ENCODE data around the gene EML3. TPM values are rescaled to one million over a fixed set of nuclear protein-coding genes. Genes with fewer than 3 reads are reported as not detected.

Gene EML3
- polyA plus RNA-seq, 1 donor from 2014 or later: 0.38 TPM

DNA sequence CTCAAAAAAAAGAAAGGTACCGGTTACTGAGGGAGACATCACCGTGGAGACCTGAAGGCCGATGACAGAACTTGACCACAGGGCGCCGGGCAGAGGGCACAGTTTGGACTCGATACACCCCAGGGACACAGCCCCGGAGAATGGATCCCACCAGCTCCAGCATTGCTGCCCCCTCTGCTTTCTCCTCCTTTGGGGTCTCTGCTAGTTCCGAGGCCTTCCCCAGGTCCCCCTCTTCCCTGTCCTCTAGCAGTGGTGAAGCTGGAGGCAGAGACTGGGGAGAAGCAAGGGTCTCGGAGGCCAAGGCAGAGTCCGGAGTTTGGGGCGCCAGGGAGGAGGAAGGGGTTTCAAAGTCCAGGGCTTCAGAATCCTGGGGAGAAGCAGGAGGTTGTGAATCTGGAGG lies 34.0 kb downstream of the EML3 start:
- no peak for TF ChIP-seq MXI1 (conservative IDR thresholded peaks at IDR 0.05; ENCODE audit: poor library complexity, severe bottlenecking)
- no peak for TF ChIP-seq TAF1 (IDR thresholded peaks at IDR 0.05; ENCODE audit: low read depth)
- TF ChIP-seq, protein P1, sequence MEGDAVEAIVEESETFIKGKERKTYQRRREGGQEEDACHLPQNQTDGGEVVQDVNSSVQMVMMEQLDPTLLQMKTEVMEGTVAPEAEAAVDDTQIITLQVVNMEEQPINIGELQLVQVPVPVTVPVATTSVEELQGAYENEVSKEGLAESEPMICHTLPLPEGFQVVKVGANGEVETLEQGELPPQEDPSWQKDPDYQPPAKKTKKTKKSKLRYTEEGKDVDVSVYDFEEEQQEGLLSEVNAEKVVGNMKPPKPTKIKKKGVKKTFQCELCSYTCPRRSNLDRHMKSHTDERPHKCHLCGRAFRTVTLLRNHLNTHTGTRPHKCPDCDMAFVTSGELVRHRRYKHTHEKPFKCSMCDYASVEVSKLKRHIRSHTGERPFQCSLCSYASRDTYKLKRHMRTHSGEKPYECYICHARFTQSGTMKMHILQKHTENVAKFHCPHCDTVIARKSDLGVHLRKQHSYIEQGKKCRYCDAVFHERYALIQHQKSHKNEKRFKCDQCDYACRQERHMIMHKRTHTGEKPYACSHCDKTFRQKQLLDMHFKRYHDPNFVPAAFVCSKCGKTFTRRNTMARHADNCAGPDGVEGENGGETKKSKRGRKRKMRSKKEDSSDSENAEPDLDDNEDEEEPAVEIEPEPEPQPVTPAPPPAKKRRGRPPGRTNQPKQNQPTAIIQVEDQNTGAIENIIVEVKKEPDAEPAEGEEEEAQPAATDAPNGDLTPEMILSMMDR (IDR thresholded peaks at IDR 0.05; ENCODE audit: poor library complexity, severe bottlenecking): no peak
- no peak for TF ChIP-seq POLR2AphosphoS5 (IDR thresholded peaks at IDR 0.05)
- no peak for TF ChIP-seq RAD21 (conservative IDR thresholded peaks at IDR 0.05)
- no peak for TF ChIP-seq EP300 (conservative IDR thresholded peaks at IDR 0.05; ENCODE audit: poor library complexity, severe bottlenecking)
- no peak for TF ChIP-seq SMC3 (conservative IDR thresholded peaks at IDR 0.05; ENCODE audit: poor library complexity)
- no peak for TF ChIP-seq EZH2 (IDR thresholded peaks at IDR 0.05; ENCODE audit: borderline replicate concordance, insufficient read depth, low read length, poor library complexity, severe bottlenecking)
- TF ChIP-seq REST (IDR thresholded peaks at IDR 0.05; ENCODE audit: borderline replicate concordance): no peak
- H3K36me3 ChIP-seq (ENCODE audit: insufficient read depth, low read length): no peaks in the 10 kb centered on the region
- no peak overlapping the region for H2AFZ ChIP-seq (ENCODE audit: low read depth, low read length)
- no peaks in the 10 kb centered on the region for H3K9me2 ChIP-seq (ENCODE audit: insufficient read depth, low read length)
- no peaks in the 10 kb centered on the region for H3K27me3 ChIP-seq (ENCODE audit: insufficient read depth, low read depth, low read length)
- H3F3A ChIP-seq (ENCODE audit: insufficient read depth, low read length, poor library complexity, severe bottlenecking): no peaks in the 10 kb centered on the region
- no peak overlapping the region for H3K27ac ChIP-seq (ENCODE audit: low read length)
- no peaks in the 10 kb centered on the region for H3K9me3 ChIP-seq (ENCODE audit: low read length)
- H3K9ac ChIP-seq (ENCODE audit: low read length): no peak overlapping the region
- no peak overlapping the region for H3K4me3 ChIP-seq (ENCODE audit: low read length)
- no peak overlapping the region for H3K4me2 ChIP-seq (ENCODE audit: low read length)
- H3K79me2 ChIP-seq (replicated peaks; ENCODE audit: insufficient read depth, low read length): peaks cover under 1% of the 10 kb centered on the region
- no peaks in the 10 kb centered on the region for H4K20me1 ChIP-seq (ENCODE audit: insufficient read depth)

DNA sequence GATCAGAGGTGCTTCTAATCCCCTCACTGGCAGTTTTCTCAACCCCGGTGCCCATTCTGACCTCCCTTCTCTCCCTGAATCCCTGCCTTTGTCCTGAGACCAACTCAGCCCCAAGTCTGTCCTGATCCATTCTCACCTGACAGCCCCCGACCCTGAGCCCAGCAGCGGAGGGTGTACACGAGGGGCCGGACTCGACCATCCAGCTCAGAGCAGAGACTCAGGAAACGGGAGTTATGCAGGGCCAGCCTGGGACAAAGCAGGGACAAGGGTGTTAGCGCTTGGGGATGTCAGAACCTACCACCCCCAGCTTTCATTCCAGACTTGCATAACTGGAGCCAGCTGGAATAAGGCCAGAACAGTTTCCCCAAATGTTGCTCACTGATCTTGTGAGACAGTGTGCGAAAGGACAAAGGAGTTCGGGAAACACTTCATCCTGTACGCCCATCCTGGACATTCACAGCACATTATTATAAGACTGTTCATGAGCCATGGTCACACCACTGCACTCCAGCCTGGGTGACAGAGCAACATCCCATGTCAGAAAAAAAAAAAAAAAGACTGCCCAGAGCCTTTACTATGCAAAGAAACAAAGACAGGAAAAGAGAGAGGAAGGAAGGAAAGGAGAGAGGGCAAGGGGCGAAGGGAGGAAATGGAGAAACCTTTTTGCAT lies 35.4 kb downstream of the EML3 start:
- no peak overlapping the region for H3K4me3 ChIP-seq (ENCODE audit: low read length)
- no peaks in the 10 kb centered on the region for H3K9me2 ChIP-seq (ENCODE audit: insufficient read depth, low read length)
- no peaks in the 10 kb centered on the region for H3K9me3 ChIP-seq (ENCODE audit: low read length)
- TF ChIP-seq, protein P1 (IDR thresholded peaks at IDR 0.05; ENCODE audit: poor library complexity, severe bottlenecking): no peak
- TF ChIP-seq POLR2AphosphoS5 (IDR thresholded peaks at IDR 0.05): no peak
- no peak for TF ChIP-seq EP300 (conservative IDR thresholded peaks at IDR 0.05; ENCODE audit: poor library complexity, severe bottlenecking)
- TF ChIP-seq MXI1 (conservative IDR thresholded peaks at IDR 0.05; ENCODE audit: poor library complexity, severe bottlenecking): no peak
- TF ChIP-seq EZH2 (IDR thresholded peaks at IDR 0.05; ENCODE audit: borderline replicate concordance, insufficient read depth, low read length, poor library complexity, severe bottlenecking): no peak
- no peak for TF ChIP-seq RAD21 (conservative IDR thresholded peaks at IDR 0.05)
- no peak for TF ChIP-seq SMC3 (conservative IDR thresholded peaks at IDR 0.05; ENCODE audit: poor library complexity)
- no peak for TF ChIP-seq TAF1 (IDR thresholded peaks at IDR 0.05; ENCODE audit: low read depth)
- no peak for TF ChIP-seq REST (IDR thresholded peaks at IDR 0.05; ENCODE audit: borderline replicate concordance)
- H3K27ac ChIP-seq (ENCODE audit: low read length): no peak overlapping the region
- H3K27me3 ChIP-seq (ENCODE audit: insufficient read depth, low read depth, low read length): no peaks in the 10 kb centered on the region
- H4K20me1 ChIP-seq (ENCODE audit: insufficient read depth): no peaks in the 10 kb centered on the region
- H2AFZ ChIP-seq (ENCODE audit: low read depth, low read length): no peak overlapping the region
- no peak overlapping the region for H3K9ac ChIP-seq (ENCODE audit: low read length)
- H3F3A ChIP-seq (ENCODE audit: insufficient read depth, low read length, poor library complexity, severe bottlenecking): no peaks in the 10 kb centered on the region
- no peak overlapping the region for H3K4me2 ChIP-seq (ENCODE audit: low read length)
- no peaks in the 10 kb centered on the region for H3K36me3 ChIP-seq (ENCODE audit: insufficient read depth, low read length)
- H3K79me2 ChIP-seq (replicated peaks; ENCODE audit: insufficient read depth, low read length): peaks cover 14% of the 10 kb centered on the region
